AML-193 (cell line): ENCODE results near the gene MAML1.
A peak's percentile ranks its signal among the peaks of the same experiment; 100 is the strongest.

Experiments used
- DNase-seq, 2 experiments: peaks; one replicate each; lab custom pipeline; 2025; lab: John Stamatoyannopoulos, UW

The MAML1 gene

GRCh38 chr5:179795049-179795862 lies 62.6 kb downstream of the MAML1 start:
- DNase-seq = no peak

GRCh38 chr5:179795863-179796833 lies 63.5 kb downstream of the MAML1 start:
- peak; percentile 70 to 71 for DNase-seq

GRCh38 chr5:179796877-179797608 lies 64.4 kb downstream of the MAML1 start:
- DNase-seq = no peak

GRCh38 chr5:179797741-179798140 lies 65.1 kb downstream of the MAML1 start:
- no peak for DNase-seq

GRCh38 chr5:179798144-179798770 lies 65.6 kb downstream of the MAML1 start:
- no peak for DNase-seq

- DNase-seq = no peak
Observed at GRCh38 chr5:179798771-179799643, 66.4 kb downstream of the MAML1 start.

- DNase-seq = no peak
Observed at GRCh38 chr5:179799644-179799973, 67.0 kb downstream of the MAML1 start.

GRCh38 chr5:179800071-179800695 lies 67.6 kb downstream of the MAML1 start:
- DNase-seq = no peak

GRCh38 chr5:179800696-179801201 lies 68.1 kb downstream of the MAML1 start:
- DNase-seq = no peak

- DNase-seq = no peak
Observed at GRCh38 chr5:179801304-179802206, 68.9 kb downstream of the MAML1 start.

- DNase-seq = no peak
Observed at GRCh38 chr5:179802207-179802883, 69.7 kb downstream of the MAML1 start.

GRCh38 chr5:179802950-179803562 lies 70.4 kb downstream of the MAML1 start:
- no peak for DNase-seq

GRCh38 chr5:179803651-179804554 lies 71.3 kb downstream of the MAML1 start:
- DNase-seq = peak; percentile 76 to 79

GRCh38 chr5:179804555-179804947 lies 71.9 kb downstream of the MAML1 start:
- DNase-seq = no peak

GRCh38 chr5:179805070-179805528 lies 72.5 kb downstream of the MAML1 start:
- DNase-seq = no peak

GRCh38 chr5:179805529-179806249 lies 73.1 kb downstream of the MAML1 start:
- DNase-seq = peak; percentile 22 to 24
